ENCODE results near the gene PPBP. TPM values are rescaled to one million over a fixed set of nuclear protein-coding genes. Genes with fewer than 3 reads are reported as not detected.
"Not testable (repeated sequence)": the region's sequence is repeated elsewhere in the genome, so short reads cannot be mapped to it uniquely, and the experiment has no call there.

PPBP gene
- total RNA-seq, 1 donor from 2014 or later: not detected

DNA sequence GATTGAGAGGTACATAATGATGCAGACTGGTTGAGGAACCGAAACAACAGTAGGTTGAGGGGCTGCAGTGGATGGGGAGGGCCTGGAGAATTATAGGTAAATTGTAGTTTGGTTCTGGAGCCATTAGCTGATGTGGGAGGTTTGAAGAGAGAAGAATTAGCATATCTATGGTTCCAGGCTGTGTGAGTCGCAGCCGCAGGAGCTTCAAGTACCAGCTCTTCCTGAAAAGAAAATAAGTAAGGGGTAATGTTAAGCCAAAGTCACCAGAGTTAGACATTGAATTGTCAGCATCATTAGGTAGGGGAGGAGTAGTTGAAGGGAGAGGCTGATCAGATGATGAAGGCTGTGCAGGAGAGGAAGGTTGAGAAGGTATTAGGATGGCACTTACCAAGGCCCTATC, 35.6 kb downstream of the PPBP start:
- no peak overlapping the region for H3K4me3 ChIP-seq (ENCODE audit: low read depth, low read length)
- TF ChIP-seq, protein P1, sequence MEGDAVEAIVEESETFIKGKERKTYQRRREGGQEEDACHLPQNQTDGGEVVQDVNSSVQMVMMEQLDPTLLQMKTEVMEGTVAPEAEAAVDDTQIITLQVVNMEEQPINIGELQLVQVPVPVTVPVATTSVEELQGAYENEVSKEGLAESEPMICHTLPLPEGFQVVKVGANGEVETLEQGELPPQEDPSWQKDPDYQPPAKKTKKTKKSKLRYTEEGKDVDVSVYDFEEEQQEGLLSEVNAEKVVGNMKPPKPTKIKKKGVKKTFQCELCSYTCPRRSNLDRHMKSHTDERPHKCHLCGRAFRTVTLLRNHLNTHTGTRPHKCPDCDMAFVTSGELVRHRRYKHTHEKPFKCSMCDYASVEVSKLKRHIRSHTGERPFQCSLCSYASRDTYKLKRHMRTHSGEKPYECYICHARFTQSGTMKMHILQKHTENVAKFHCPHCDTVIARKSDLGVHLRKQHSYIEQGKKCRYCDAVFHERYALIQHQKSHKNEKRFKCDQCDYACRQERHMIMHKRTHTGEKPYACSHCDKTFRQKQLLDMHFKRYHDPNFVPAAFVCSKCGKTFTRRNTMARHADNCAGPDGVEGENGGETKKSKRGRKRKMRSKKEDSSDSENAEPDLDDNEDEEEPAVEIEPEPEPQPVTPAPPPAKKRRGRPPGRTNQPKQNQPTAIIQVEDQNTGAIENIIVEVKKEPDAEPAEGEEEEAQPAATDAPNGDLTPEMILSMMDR (conservative IDR thresholded peaks at IDR 0.05; ENCODE audit: low read depth, low read length): no peak
- DNase-seq (ENCODE audit: low read depth): no peak

DNA sequence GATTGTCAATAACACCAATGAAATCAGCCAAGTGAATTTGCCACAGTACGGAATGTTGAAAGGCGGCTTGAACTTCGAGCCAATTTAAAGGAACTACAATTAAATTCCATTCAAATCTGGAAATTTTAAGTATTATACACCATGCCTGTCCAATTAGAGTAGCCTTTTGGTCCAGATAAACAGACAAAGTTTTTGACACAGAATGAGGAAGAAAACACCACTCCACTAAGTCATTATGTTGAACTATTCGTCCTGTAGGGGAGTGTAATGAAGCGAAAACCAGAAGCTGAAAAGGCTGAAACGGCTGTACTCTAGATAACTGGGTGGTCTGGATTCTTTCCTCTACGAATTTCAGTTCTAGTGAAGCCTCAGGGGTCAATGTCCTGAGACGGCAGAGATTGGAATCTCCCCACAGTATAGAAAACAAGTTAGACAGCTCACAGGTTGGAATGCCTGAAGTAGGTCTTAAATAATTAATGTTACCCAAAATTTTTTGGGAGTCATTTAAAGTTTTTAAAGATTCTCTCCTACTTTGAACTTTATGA, 37.5 kb downstream of the PPBP start:
- not testable (repeated sequence) for H3K4me3 ChIP-seq (ENCODE audit: low read depth, low read length); DNase-seq (ENCODE audit: low read depth)

DNA sequence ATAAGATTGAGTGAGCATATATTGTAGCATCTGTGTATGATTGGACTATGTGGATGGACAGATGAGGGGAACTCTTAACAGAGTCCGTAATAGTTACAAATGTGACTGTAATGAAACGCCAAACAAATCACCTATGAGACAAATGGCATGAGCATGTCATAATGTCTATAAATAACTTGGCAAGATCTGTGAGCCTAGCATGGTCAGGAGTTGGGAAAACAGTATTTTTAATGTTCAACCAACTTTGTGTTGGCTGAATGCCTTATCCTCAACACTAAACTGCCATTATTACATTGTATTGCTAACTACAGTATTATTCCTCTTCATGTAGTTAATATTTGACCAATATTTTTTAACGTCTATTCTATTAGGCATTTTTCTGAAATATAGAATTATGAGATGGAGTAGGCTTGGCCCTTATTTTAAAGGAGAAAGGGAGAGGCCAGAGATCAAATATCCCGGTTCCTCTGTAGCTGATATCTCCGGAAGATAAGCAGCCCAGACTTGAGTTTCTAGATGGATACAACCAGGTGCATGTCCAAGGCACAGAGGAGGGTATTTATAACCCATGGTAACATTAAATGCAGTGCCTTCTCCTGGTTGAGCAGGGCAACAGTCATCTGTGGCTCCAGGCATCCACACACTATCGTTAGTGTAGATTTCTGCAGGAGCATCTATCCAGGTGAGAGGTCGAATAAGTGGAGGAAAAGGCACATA, 38.8 kb downstream of the PPBP start:
- TF ChIP-seq, protein P1 (conservative IDR thresholded peaks at IDR 0.05; ENCODE audit: low read depth, low read length): no peak
- no peak overlapping the region for H3K4me3 ChIP-seq (ENCODE audit: low read depth, low read length)
- DNase-seq (ENCODE audit: low read depth): peak; percentile 44

DNA sequence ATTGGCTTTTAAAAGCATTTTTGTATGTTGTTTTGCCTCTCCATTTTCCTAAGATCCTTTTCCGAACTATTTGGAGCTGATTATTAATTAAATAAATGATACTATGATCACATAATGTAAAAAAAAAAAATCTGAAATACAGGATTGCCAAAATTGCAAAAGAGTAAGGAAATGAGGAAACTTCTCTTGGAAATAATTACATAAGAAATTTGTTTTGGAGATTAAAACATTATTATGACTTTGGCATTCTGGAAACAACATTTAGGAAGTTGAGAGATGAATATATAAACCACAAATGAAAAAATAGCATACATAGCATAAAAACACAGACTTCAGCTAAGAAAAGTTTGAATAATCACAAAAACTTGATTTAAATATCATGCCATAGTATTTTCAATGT, 39.7 kb downstream of the PPBP start:
- no peak overlapping the region for H3K4me3 ChIP-seq (ENCODE audit: low read depth, low read length)
- no peak for DNase-seq (ENCODE audit: low read depth)
- TF ChIP-seq, protein P1 (conservative IDR thresholded peaks at IDR 0.05; ENCODE audit: low read depth, low read length): no peak

- DNase-seq (ENCODE audit: low read depth): no peak
- TF ChIP-seq, protein P1 (conservative IDR thresholded peaks at IDR 0.05; ENCODE audit: low read depth, low read length): no peak
- no peak overlapping the region for H3K4me3 ChIP-seq (ENCODE audit: low read depth, low read length)
These were observed 40.6 kb downstream of the PPBP start for GRCh38 chr4:73947239-73947985.

DNA sequence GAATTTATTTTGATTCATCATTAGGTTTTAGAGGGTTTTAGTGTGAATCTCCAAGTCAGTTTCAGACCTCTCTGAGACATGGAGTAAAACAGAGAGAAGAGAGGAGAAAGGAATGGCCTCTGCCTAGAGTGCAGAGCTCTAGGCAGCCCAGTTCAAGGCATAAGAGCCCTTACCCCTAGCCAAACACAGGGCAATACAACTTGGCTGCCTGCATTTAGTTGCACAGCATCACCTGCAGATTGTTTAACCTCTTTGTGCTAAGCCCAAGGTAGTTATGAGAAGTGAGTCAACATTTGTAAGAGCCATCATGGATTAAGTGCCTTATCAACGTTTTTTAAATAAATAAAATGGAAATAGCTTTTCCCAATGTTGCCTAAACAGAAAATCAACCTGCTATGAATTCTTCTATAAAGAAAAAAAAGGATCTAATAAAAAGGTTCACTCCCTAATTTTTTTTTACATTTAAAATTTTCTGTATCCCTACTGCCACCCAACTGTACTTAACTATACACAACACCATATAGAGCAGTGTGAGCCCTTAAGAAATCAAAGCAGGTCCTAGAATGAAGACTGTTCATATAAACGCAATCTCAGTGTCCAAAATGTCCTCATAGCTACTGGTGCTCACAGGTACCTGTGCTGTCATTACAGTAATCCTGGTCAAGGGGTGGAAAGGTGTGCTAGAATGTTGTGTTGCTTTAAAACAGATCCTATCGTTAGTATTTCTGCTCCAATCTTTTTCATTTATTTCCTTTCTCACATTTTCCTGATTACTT, 42.1 kb downstream of the PPBP start:
- no peak for DNase-seq (ENCODE audit: low read depth)

More for the DNA sequence above, 42.1 kb downstream of the PPBP start:
- no peak overlapping the region for H3K4me3 ChIP-seq (ENCODE audit: low read depth, low read length)
- TF ChIP-seq, protein P1 (conservative IDR thresholded peaks at IDR 0.05; ENCODE audit: low read depth, low read length): no peak
